Ecto neural progenitor cell (in vitro differentiated cells): ENCODE measurements around the gene ROR2.
"Not testable (repeated sequence)": the region's sequence is repeated elsewhere in the genome, so short reads cannot be mapped to it uniquely, and the experiment has no call there.

Experiments
- DNase-seq: peaks from one replicate; pipeline ENCODE4 v3.0.0-alpha.2; 2018; ENCODE audit warnings: low spot score

ROR2 gene

DNA sequence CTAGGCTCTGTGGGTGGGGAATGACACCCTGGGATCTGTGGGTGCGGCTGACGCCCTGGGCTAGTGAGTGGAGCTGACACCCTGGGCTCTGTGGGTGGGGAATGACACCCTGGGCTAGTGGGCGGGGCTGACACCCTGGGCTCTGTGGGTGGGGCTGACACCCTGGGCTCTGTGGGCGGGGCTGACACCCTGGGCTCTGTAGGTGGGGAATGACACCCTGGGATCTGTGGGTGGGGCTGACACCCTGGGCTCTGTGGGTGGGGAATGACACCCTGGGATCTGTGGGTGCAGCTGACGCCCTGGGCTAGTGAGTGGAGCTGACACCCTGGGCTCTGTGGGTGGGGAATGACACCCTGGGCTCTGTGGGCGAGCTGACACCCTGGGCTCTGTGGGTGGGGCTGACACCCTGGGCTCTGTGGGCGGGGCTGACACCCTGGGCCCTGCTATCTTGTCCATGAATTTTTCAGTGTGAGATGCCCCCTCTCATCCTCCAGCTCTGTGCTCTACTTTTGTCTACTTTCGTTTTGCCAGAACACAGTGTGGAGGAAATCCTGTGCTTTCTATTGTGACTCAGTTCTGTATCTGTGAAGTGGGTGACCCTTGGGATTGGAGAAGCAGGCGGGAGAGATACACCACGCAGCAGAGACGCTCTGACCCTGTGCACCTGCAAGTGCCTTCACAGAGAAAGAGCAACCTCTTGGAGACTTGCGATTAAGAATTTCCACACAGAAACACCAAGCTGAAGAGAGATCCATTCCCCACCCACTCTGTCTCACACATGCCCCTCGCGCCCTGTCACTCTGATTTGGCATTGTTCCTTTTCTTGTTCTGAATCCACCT lies 151.5 kb downstream of the ROR2 start:
- not testable (repeated sequence) for DNase-seq

DNA sequence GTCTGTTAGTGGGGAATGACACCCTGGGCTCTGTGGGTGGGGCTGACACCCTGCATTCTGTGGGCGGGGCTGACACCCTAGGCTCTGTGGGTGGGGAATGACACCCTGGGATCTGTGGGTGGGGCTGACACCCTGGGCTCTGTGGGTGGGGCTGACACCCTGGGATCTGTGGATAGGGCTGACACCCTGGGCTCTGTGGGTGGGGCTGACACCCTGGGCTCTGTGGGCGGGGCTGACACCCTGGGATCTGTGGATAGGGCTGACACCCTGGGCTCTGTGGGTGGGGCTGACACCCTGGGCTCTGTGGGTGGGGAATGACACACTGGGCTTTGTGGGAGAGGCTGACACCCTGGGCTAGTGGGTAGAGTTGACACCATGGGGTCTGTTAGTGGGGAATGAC lies 152.5 kb downstream of the ROR2 start:
- not testable (repeated sequence) for DNase-seq

DNA sequence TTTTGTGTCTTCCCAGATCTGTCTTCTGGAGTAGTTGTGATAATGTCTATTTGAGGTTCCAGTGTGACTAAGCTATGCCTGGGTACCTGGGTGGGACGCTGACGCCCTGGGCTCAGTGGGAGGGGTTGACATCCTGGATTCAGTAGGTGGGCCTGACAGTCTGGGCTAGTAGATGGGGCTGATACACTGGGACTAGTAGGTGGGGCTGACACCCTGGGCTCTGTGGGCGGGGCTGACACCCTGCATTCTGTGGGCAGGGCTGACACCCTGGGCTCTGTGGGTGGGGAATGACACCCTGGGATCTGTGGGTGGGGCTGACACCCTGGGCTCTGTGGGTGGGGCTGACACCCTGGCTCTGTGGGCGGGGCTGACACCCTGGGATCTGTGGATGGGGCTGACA lies 153.5 kb downstream of the ROR2 start:
- not testable (repeated sequence) for DNase-seq

DNA sequence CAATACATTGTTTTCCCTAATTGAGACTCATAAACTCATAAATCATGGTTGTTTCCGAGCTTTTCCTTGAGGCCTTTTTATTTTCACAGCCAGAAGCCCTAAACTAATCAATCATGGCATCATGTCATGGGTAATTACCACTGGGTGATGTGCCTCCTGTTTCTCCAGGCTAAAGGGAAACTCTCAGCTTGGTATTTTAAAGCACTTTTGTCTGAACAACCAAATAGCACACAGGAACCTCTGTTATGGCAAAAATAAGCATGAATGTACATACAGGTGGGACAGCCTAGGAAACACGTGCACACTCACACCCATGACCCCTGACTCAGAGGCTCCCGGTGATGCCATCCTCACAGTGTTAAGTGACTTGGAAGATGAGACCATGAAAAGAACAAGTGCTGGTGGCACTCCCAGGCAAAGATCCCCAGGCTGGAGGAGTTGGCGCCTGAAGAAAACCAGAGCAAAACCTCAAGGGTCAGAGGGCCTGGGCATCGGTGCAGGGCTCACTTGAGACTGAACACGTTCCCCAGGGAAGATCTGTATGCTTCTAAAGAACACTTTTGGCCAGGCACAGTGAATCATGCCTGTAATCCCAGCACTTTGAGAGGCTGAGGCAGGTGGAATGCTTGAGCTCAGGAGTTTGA lies 154.3 kb downstream of the ROR2 start:
- no peak for DNase-seq

DNA sequence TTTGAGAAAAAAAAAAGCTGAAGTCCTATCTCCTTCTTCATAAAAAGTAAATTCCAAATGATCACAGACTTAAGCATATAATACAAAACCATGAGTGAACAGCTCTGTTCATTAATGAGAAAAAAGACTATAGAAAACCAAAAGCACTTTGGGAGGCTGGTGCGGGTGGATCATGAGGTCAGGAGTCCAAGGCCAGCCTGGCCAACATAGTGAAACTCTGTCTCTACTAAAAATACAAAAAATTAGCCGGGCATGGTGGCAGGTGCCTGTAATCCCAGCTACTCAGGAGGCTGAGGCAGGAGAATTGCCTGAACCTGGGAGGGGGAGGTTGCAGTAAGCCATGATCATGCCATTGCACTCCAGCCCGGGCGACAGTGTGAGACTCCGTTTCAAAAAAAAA lies 156.7 kb downstream of the ROR2 start:
- not testable (repeated sequence) for DNase-seq

DNA sequence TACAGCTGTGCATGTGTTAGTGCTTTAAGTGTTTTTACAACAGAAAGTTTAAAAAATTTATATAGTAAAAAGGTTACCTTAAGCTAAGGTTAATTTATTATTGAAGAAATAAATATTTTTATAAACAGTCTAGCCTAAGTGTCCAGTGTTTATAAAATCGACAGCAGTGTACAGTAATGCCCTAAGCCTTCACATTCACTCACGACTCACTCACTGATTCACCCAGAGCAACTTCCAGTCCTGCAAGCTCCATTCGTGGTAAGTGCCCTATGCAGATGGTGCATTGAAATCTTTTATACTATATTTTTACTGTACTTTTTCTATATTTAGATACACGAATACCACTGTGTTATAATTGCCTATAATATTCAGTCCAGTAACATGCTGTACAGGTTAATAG lies 159.1 kb downstream of the ROR2 start:
- no peak for DNase-seq

DNA sequence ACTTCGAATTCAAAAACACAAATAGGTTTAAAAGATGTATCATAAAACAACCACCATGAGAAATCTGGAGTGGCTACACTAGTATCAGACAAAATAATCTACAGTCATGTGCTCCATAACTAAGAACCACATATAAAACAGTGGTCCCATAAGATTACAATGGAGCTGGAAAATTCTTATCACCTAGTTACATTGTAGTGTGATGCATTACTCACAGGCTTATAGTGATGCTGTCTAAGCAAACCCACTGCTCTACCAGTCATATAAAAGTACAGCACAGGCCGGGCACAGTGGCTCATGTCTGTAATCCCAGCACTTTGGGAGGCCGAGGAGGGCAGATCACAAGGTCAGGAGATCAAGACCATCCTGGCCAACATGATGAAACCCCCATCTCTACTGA lies 160.1 kb downstream of the ROR2 start:
- DNase-seq = no peak

DNA sequence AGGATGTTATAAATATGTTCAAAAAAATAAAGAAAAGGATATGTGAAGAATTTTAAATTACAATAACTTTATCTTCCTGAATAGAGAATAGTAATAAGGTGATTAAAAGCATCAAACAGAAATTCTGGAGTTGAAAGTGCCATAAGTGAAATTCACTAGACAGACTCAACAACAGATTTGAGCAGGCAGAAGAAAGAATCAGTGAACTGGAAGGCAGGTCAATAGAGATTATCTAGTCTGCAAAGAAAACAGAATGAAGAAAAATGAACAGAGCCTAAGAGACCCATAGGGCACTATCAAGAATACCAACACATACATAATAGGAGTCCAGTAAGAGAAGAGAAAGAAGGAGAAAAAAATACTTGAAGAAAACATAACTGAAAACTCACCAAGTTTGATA lies 162.1 kb downstream of the ROR2 start:
- no peak for DNase-seq

DNA sequence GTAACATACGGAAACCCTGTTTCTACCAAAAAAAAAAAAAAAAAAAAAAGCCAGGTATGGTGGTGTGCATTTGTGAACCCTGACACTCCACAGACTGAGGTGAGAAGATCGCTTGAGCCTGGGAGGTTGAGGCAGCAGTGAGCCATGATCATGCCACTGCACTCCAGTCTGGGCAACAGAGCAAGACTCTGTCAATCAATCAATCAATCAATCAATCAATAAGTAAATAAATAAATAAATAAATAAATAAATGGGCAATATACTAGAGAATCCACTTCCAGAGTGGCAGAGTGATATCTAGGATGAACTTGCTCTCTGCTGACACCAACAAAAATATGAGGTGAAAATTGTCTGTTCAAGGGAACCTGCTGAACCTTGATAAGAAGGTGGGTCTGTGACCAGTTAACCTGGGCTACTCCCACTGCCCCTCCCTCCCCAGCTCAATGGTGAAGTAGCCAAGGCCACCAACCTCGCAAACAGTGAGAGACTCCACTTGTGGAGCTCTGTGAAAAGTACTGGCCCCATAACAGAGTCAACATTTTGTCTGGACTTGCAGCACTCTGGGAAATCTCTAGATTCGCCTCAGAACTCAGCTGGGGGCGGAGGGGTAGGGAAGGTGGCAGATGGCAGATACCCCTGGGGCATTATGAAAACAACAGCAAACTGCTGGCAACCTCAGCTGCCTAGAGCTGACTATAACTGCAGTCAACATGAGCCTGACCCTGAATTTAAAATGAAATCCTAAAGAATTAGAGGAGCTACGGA lies 163.7 kb downstream of the ROR2 start:
- peak; percentile 29 for DNase-seq

DNA sequence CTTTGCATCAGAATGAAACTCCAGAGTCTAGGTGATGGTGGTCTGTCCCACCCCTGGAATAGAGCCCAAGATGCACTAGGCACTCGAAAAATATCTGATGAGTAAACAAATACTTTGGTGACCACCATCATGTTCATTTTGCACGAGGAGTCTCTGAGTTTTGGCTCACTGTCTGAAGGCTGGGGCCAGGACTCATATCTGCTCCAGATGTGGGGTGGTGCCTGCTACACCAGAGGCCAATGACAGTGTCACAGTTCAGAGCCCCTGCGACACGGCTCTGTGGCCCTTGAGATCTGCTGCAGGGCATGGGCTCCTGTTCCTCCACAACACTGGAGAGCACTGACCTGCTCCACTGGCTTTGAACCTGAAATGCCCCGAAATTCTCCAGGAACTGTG lies 164.6 kb downstream of the ROR2 start:
- DNase-seq = no peak

DNA sequence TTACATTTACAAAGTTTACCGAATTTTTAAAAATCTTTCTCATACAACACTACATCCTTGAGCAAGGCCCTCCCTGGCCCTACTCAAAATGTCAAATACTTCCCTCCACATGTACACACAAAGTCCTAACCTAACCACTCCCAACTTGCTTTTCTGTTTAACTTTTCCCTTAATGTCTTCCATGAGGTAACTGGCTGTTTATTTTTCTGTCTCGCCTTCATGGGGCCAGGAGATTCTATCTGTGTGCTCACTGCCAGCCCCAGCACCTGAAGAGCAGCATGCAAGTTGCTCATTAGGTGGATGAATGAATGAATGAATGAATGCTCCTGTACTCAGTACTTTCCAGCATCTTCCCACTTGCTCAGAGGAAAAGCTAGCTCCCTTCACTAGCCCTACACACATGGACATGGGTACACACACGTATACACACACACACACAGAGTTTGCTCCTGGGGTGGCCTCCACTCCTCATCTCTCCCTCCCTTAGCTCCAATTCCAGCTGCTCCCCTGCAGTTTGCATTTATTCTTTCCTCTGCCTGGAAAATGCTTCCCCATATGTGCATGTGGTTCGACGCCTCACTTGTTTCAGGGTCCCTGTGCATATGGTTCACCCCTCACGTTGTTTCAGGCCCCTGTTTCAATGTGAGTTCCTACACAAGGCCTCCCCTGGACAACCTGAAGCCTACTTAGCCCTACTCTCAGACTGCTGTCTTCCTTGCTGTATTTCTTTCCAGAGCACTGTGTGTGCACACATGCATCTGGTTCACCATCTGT lies 165.2 kb downstream of the ROR2 start:
- DNase-seq = no peak

DNA sequence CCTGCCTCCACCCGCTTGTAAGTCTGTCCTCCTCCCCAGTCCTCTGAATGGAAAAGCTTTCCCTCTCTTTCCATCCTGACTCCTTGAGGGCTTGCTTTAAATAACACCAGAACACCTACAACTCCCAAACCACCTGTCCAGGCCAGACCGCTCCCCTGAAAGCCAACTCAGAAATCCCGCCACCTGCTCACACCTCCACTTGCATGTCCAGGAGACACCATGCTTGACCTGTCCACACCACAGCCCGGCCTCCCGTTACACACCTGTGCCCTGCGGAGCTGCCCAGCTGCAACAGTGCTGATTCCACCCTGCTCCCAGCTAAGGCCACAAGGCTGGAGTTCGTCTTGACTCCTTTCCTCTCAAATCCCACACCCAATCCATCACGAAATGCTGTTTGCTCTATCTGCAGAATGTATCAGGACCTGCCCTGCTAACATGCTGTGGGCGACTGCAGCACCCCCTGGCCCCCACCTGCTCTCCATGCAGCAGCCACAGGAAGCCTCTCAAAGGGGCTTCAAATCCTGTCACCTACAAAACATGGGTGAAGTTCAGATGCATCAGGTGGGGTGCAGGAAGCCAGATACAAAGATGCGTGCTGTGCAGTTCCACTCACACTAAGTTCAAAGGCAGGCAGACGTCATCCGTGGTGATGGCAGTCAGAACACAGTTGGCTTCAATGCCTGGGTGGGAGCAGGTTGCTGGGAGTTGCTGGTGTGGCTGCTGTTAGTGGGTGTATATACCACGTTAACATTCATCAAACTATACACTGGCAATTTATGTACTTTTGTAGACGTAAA lies 166.0 kb downstream of the ROR2 start:
- DNase-seq = no peak

DNA sequence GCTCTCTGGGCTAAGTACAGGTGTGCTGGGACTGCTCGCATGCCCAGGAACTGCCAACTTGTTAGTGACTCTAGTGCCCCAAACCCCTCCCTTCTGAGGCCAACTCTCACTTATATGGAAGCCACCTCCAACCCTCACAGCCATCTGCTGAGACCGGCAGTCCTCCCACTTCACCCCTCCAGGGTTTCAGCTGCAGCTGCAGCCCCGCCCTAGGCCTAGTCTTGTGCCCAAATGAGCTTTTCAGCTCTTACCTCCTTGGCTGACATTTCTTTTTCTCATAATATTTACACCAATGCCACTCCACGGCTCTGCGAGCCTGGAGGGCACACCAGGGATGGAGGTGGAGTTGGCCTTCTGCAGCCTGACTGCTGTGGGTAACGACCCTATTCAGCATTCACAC lies 166.6 kb downstream of the ROR2 start:
- no peak for DNase-seq

DNA sequence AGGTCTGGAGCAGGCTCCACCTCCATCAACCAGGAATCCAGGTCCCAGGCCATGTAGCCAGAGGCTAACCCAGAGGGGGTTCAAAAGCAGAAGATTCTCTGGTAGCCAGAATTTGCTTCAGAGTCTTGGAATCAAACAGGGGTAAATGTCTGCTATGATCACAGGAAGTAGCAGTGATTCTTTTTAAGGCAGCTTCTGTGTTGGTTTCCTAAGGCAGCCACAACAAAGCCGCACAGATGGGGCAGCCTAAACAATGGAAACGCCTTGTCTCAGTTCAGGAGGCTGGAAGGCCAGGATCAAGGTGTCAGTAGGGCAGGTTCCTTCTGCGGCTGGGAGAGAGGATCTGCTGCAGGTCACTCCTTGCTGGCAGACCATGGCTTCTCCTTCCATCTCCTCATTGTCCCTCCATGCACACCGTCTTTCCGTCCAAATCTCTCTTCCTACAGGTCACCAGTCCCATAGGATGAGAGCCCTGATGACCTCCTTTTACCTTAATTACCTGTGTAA lies 167.3 kb downstream of the ROR2 start:
- DNase-seq = no peak

DNA sequence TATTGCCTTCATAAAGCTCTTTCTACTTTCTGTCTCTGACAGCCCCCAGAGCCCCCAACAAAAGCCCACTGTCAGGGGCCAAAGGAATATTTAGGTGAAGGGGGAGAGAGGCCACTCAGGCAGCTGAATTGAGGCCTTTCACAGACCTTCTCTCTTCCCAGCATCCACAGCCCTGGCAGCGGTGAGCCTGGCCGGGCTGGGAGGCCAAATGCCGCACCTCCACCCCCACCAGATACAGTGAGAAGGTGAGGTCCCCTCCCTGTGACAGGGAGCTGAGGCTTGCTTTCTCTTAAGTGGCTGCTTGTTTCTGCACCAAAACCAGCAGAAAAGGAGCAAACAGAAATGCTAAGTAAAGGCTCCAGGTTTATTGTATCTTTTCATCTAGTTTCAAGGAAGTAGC lies 168.1 kb downstream of the ROR2 start:
- DNase-seq = no peak

DNA sequence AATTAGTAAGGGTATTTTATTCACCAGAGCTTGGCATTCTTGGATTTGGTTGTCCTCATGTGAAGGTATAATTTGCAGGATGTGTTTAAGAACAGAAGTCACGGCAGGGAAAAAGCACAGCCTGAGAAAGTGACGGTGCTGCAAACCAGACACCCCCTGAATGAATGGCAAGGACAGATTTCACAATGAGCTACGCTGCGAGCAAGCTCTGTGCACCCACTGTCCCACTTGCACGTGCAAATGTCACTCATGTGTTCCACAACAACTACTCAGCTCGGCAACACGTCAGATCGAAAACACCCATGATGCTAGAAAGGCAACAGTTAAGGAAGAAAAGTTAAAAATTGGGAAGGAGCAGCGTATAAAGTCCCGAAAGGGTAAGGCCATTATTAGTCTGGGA lies 168.9 kb downstream of the ROR2 start:
- no peak for DNase-seq

DNA sequence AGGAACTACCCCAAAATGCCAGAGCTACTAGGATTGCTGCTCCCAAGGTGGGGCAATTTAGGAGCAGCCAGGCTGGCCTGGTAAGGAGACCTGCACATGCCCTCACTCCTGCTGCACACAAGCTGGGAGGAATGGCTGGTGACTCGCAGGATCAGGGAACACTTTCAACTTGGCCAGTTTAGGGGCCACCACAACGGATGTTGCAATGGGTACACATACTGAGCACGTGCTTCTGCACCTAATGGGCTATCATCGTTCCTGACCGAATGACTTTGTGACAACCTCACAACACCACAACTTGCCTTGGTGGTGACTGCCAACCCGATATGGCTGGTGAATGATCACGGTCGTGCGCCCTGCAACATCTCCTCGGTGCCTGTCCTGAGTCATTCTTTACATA lies 172.0 kb downstream of the ROR2 start:
- no peak for DNase-seq

DNA sequence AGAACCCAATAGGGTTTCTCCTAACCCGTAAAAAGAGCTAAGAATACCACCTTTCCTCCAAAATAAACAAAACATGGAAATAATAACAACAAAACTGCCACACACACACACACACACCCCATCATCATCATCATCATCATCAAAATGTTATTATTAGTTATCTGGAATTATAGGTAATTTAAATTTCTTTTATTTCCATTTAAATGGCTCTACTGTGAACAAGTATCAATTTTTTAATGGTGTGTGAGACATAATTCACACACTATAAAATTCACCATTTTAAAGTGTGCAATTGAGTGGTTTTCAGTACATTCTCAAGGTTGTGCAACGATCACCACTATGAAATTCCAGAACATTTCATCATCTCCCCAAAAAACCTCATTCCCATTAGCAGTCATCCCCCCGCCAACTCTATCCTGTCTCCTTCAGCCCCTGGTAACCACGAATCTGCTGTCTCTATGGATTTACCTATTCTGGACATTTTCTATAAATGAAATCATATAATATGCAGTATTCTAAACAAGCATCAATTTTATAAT lies 172.7 kb downstream of the ROR2 start:
- no peak for DNase-seq

DNA sequence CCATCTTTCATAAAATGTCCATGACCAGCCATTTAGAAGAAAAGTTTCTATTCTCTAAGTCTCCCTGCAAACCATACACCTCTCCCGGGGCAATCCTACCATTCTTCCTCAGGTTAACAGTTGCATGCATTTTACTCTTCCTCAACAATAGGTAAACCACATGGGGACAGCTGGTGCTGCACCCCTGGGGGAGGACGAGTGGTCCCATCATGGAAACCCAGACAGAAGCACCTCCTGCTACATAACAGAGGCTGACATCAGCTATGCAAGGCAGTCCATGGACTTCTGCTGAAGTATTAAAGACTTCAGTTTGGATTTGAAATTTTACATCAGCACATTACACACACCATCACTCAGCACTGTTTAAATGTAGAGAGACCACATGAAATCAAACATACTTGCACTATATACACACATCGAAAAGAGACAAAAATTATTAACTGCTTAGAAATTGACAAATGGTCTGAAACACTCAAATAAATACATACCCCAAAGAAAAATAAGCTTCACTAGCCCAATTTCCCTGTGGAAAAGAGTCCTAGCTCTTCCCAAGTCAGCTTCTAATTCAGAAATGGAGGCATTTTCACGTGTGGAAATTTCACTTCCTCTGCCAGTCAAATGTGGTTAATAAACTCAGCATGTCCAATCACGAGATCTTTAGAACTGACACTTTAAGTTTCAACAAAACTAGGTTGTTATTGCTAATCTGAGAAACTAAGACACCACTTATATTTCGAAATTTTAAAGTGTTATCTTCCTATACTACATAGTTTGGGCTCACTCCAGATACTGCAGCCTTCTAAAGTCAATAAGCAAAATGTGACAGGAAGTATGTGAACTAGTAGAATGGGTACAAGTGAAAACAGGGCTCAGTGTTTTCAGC lies 173.4 kb downstream of the ROR2 start:
- DNase-seq = no peak

DNA sequence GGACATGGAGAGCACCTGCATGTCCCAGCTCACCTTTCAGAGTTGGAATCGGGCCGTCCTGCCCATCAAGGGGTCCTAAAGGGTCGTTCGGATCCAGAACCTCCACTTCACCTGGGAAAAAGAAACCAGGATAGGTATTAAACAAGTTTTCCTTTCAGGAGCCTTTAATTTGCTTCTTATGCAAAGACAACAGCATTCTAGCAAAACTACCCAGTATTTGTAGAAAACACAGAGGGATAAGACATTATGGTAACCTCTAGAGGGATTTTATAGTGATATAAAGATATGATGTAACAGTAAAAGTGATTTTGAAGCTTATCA lies 174.4 kb downstream of the ROR2 start:
- no peak for DNase-seq
